HepG2 (cell line): ENCODE measurements around the gene XCR1. TPM values are rescaled to one million over a fixed set of nuclear protein-coding genes. Genes with fewer than 3 reads are reported as not detected.
A peak's percentile ranks its signal among the peaks of the same experiment; 100 is the strongest.

Experiments
- ATAC-seq: fragments of 200-7000 bp; cut with Tn5 transposase; 3 replicates; pipeline ENCODE4 v1.9.1; 2020; ENCODE audit warnings: mild to moderate bottlenecking, moderate library complexity
- BruUV-seq: library from RNA; stranded (reverse); fragments of 400-500 nt; replicated peaks from 2 replicates; lab custom pipeline; 2021; lab: Mats Ljungman, UMichigan
- CTCF ChIA-PET: fragments of 300-600 bp; formaldehyde crosslinking; extraction: SDS; loops from one replicate; lab custom pipeline; 2021; ENCODE audit warnings: low total read pairs, inconsistent platforms, low intra/inter-chr PET ratio; lab: Yijun Ruan, JAX
- POLR2A ChIA-PET: fragments of 350-600 bp; sonication (Branson Sonifier 250); formaldehyde crosslinking; loops from one replicate; lab custom pipeline; 2020; ENCODE audit warnings: antibody characterized with exemption, inconsistent platforms; lab: Yijun Ruan, JAX
- DNase-seq: peaks from one replicate; pipeline ENCODE4 v3.0.0-alpha.2; 2015; ENCODE audit warnings: low spot score
- FAIRE-seq: peaks from 3 replicates; lab custom pipeline; 2011; peaks lifted over from hg19 to GRCh38; lab: Jason Lieb, UNC
- H2AFZ ChIP-seq: one replicate; pipeline ENCODE4 v1.6.1; 2011; ENCODE audit warnings: low read length, inconsistent platforms
- H3K27ac ChIP-seq: fragments of 300-600 bp; 3 replicates; pipeline ENCODE4 v1.8.0; 2011; ENCODE audit warnings: mixed run types, mild to moderate bottlenecking, mixed read lengths, low read length, inconsistent platforms; ENCODE audit not compliant: insufficient read depth; ENCODE audit errors: extremely low read length
- H3K27me3 ChIP-seq, 2 experiments: fragments of 200-600 bp in 1 of 2; 2 replicates in 1 of 2; 3 replicates in 1 of 2; pipeline versions ENCODE4 v1.6.0 to v1.8.0; 2011; ENCODE audit warnings: low read length in 2 of 2, mild to moderate bottlenecking in 2 of 2, moderate library complexity in 2 of 2, inconsistent platforms in 1 of 2; ENCODE audit not compliant: insufficient read depth in 2 of 2, control insufficient read depth in 1 of 2
- H3K36me3 ChIP-seq, 2 experiments: fragments of 200-600 bp in 1 of 2; replicated peaks in 1 of 2; 2 replicates in 1 of 2; 3 replicates in 1 of 2; pipeline versions ENCODE4 v1.5.1 to v1.8.0; 2011; ENCODE audit warnings: low read length in 2 of 2, inconsistent platforms in 1 of 2; ENCODE audit not compliant: insufficient read depth in 2 of 2, control insufficient read depth in 1 of 2
- H3K4me1 ChIP-seq: 2 replicates; pipeline ENCODE4 v1.5.1; 2012; ENCODE audit warnings: low read length, inconsistent platforms; ENCODE audit not compliant: insufficient read depth
- H3K4me2 ChIP-seq: 2 replicates; pipeline ENCODE4 v1.6.0; 2011; ENCODE audit warnings: low read depth, low read length, inconsistent platforms
- H3K4me3 ChIP-seq, 3 experiments: fragments of 200-600 bp in 1 of 3; sonication (generic), shearing (Covaris generic) in 1 of 3; replicated peaks in 1 of 3; 2 replicates each; pipeline ENCODE4 v1.5.1; 2011 to 2016; ENCODE audit warnings: low read length in 3 of 3, inconsistent platforms in 2 of 3, low read depth in 2 of 3, mild to moderate bottlenecking in 2 of 3, control low read depth in 1 of 3, mixed read lengths in 1 of 3; ENCODE audit not compliant: insufficient read depth in 1 of 3
- H3K79me2 ChIP-seq: one replicate; pipeline ENCODE4 v1.6.1; 2011; ENCODE audit warnings: low read length, inconsistent platforms; ENCODE audit not compliant: insufficient read depth
- H3K9ac ChIP-seq: 2 replicates; pipeline ENCODE4 v1.6.0; 2011; ENCODE audit warnings: mild to moderate bottlenecking, low read depth, low read length, inconsistent platforms; ENCODE audit not compliant: insufficient read depth
- H3K9me3 ChIP-seq: 2 replicates; pipeline ENCODE4 v1.5.1; 2012; ENCODE audit warnings: mild to moderate bottlenecking, low read length
- H4K20me1 ChIP-seq: 2 replicates; pipeline ENCODE4 v1.6.0; 2011; ENCODE audit warnings: inconsistent platforms, mild to moderate bottlenecking, low read length, moderate library complexity; ENCODE audit not compliant: insufficient read depth
- ARNT2 ChIP-seq: sonication (generic); formaldehyde crosslinking; IDR thresholded peaks from 2 replicates; pipeline ENCODE4 v1.8.0; 2022; ENCODE audit warnings: mild to moderate bottlenecking, low read depth, missing genetic modification reagents, moderate library complexity
- EEA1 ChIP-seq: sonication (generic); formaldehyde crosslinking; IDR thresholded peaks from 2 replicates; pipeline ENCODE4 v1.5.1; 2020; ENCODE audit warnings: mild to moderate bottlenecking, missing genetic modification reagents, borderline replicate concordance
- JUND ChIP-seq: sonication (generic); formaldehyde crosslinking; IDR thresholded peaks from 2 replicates; pipeline ENCODE4 v1.8.0; 2022; ENCODE audit warnings: mild to moderate bottlenecking, missing genetic modification reagents
- MEIS2 ChIP-seq: sonication (generic); formaldehyde crosslinking; IDR thresholded peaks from 2 replicates; pipeline ENCODE4 v1.9.0; 2021; ENCODE audit warnings: mild to moderate bottlenecking, missing genetic modification reagents
- NFIB ChIP-seq: sonication (generic); formaldehyde crosslinking; IDR thresholded peaks from 2 replicates; pipeline ENCODE4 v1.9.0; 2021; ENCODE audit warnings: missing genetic modification reagents, mild to moderate bottlenecking, borderline replicate concordance
- RARG ChIP-seq: sonication (generic); formaldehyde crosslinking; IDR thresholded peaks from 2 replicates; pipeline ENCODE4 v1.4.0; 2020; ENCODE audit warnings: low read depth, mild to moderate bottlenecking, missing genetic modification reagents
- SOX5 ChIP-seq: IDR thresholded peaks from 2 replicates; pipeline ENCODE4 v1.6.1; 2016; ENCODE audit warnings: borderline replicate concordance
- ZFX ChIP-seq: sonication (generic); formaldehyde crosslinking; IDR thresholded peaks from 2 replicates; pipeline ENCODE4 v1.4.0; 2020; ENCODE audit warnings: mild to moderate bottlenecking, low read depth, missing genetic modification reagents, moderate library complexity
- ZNF317 ChIP-seq: sonication (generic); formaldehyde crosslinking; IDR thresholded peaks from 2 replicates; pipeline ENCODE4 v1.5.0; 2020; ENCODE audit warnings: mild to moderate bottlenecking, missing genetic modification reagents
- ZNF343 ChIP-seq: sonication (generic); formaldehyde crosslinking; IDR thresholded peaks from 2 replicates; pipeline ENCODE4 v1.4.0; 2020; ENCODE audit warnings: mild to moderate bottlenecking, missing genetic modification reagents
- ZNF446 ChIP-seq: sonication (generic); formaldehyde crosslinking; IDR thresholded peaks from 2 replicates; pipeline ENCODE4 v1.5.0; 2020; ENCODE audit warnings: mild to moderate bottlenecking, missing genetic modification reagents
- ZNF644 ChIP-seq: IDR thresholded peaks from 2 replicates; pipeline ENCODE4 v1.6.1; 2016; ENCODE audit warnings: low read depth
- ZNF709 ChIP-seq: sonication (generic); formaldehyde crosslinking; IDR thresholded peaks from 2 replicates; pipeline ENCODE4 v1.5.0; 2020; ENCODE audit warnings: mild to moderate bottlenecking, missing genetic modification reagents
- ZNF749 ChIP-seq: sonication (generic); formaldehyde crosslinking; IDR thresholded peaks from 2 replicates; pipeline ENCODE4 v1.8.0; 2022; ENCODE audit warnings: mild to moderate bottlenecking, missing genetic modification reagents, moderate library complexity, borderline replicate concordance
- ZNF782 ChIP-seq: sonication (generic); formaldehyde crosslinking; IDR thresholded peaks from 2 replicates; pipeline ENCODE4 v1.4.0; 2020; ENCODE audit warnings: missing genetic modification reagents, mild to moderate bottlenecking, borderline replicate concordance
- WGBS: methylation state at CpG from one replicate; pipeline ENCODE4 v1.1.6; 2017; ENCODE audit warnings: low lambda C conversion rate; 5-methylcytosine and 5-hydroxymethylcytosine counted together
- in situ Hi-C: cut with HindIII; loops from 2 replicates; pipeline ENCODE4 v1.10.0; 2017; ENCODE audit warnings: low pct_unique_long_range_greater_than_20kb; ENCODE audit not compliant: extremely low pct_ligation_motif_present
- intact Hi-C: fragments of 100-400 bp; cut with micrococcal nuclease; formaldehyde crosslinking; loops from one replicate; pipeline ENCODE4 v1.10.0; 2022; ENCODE audit not compliant: unreplicated experiment
- polyA plus RNA-seq, 8 experiments: library from polyadenylated mRNA; depleted of rRNA in 3 of 8; stranded (reverse) in 7 of 8; unstranded in 1 of 8; fragments of >200 nt; fragmentation: Illumina TruSeq in 4 of 8; extraction: Trizol in 4 of 8; gene quantifications; 2 replicates each; pipeline versions ENCODE4 v1.2.1 to v1.2.3, GENCODE V29; 2011 to 2016; ENCODE audit warnings: low read depth in 4 of 8, missing spikeins in 1 of 8, mixed read lengths in 1 of 8; ENCODE audit not compliant: insufficient read depth in 1 of 8
- total RNA-seq, 5 experiments: library from RNA; depleted of rRNA; stranded (reverse); fragments of >200 nt; fragmentation: Illumina TruSeq; extraction: Trizol; gene quantifications; 2 replicates each; pipeline ENCODE4 v1.2.3, GENCODE V29; 2016; ENCODE audit warnings: low read depth in 1 of 5
- TF ChIP-seq, protein P1 (sequence below): sonication (generic); formaldehyde crosslinking; IDR thresholded peaks from 2 replicates; pipeline ENCODE4 v1.4.0; 2020; ENCODE audit warnings: missing genetic modification reagents
- TF ChIP-seq, protein P2 (sequence below): sonication (generic); formaldehyde crosslinking; IDR thresholded peaks from 2 replicates; pipeline ENCODE4 v1.5.1; 2020; ENCODE audit warnings: missing genetic modification reagents, mild to moderate bottlenecking, borderline replicate concordance

XCR1 gene
- total and polyA plus RNA-seq, 2 of the 13 experiments (the other 11 are each of a cell fraction or from before 2014, with no cell fraction given), result not detected

DNA sequence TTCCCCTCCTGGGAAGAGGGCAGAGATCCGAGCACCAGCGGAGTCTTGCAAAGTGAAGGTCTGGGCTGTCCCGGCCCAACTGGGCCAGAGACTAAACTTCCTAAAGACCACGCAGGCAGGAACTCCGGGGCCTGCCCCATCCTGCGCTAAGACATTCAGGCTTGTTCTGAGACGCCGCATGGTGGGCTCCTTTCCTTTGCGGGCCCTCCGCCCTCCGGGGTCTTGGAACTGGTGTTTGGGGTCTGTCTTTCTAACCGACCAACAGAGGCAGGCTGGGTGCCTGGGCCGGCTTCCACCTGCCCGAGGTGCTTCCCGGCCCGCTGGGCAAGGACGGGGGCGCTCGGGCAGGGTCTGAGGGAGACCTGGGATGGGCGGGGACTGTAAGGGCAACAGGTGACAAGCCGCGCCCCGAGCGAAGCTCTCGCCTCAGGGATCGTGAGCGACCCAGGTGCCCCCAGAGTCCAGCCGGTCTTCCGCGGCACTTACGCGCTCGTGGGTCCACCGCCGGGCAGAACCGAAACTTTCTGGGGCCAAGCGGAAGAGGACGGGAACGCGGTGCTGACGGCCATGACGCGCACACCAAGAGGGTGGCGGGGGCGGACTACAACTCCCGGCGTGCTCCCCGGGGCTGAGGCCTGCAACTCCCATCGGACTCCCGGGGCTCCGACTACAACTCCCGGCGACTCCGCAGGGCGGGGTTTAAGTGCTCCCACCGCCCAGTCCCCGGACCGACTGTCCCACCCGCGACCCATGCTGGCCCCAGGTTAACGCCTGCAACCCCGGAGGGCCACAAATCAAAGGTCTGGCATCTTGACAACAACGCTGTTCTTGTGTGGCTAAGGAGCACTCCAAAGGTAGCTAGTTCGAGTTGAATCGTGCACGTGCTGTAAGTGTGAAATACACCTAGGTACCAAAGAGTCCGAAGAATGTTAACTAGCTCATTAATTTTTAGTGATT, 31.8 kb downstream of the XCR1 start, which contains the start of gene FYCO1:
Gene FYCO1, minus strand, starts transcription at position 589 of the 957 bp plus-strand sequence. CDS start 10,914 bp downstream, outside the sequence.
- Histone ChIP-seq H3K4me3 (peak within 1 kb of the TSS; percentile 94 to 99 (median 98)), H3K9me3 (no peaks in the 10 kb centered on the region), H3K27ac (peak within 1 kb of the TSS; percentile 52), H3K4me2 (peak within 1 kb of the TSS; percentile 82), H2AFZ (peak within 1 kb of the TSS; percentile 85), H3K36me3 (no peaks in the 10 kb centered on the region), H3K9ac (peak within 1 kb of the TSS; percentile 81), H3K27me3 (peaks cover 0 to 18% of the 10 kb centered on the region in 2 experiments; a peak in 2 of 5 replicates), H4K20me1 (no peaks in the 10 kb centered on the region), H3K79me2 (peaks cover 19% of the 10 kb centered on the region), H3K4me1 (peaks cover 26% of the 10 kb centered on the region)
- DNase-seq (peak; percentile 78), ATAC-seq (peak; percentile 99), FAIRE-seq (peak; percentile 70)
- POLR2A ChIA-PET, result interaction anchor here (1.0 to 1.4 kb wide), 3 partner anchors 9 to 11 kb away, joined by 3 to 11 read pairs (median 7); no protein-coding TSS in a partner anchor
- TSS peak; percentile 79 for BruUV-seq
- 6% methylated on average over 7 of the region's 67 CpGs for WGBS
- CTCF ChIA-PET, result no interaction called here
- intact Hi-C loops, result loop anchor here (1.0 kb wide), 1 partner anchor 9 kb away; no protein-coding TSS in a partner anchor
- in situ Hi-C loops, result no loop called here
- peak; percentile 96 for TF ChIP-seq ZFX (CRISPR knock-in tag)
- peak; percentile 32; the same call in 1 of the 2 replicates for TF ChIP-seq JUND (CRISPR knock-in tag)
- 0 out of 2 replicates have a peak, but pooled peaks have one; percentile 12 for TF ChIP-seq SOX5
- 0 out of 2 replicates have a peak, but pooled peaks have one; percentile 12 for TF ChIP-seq ZNF644
- TF ChIP-seq, protein P1, sequence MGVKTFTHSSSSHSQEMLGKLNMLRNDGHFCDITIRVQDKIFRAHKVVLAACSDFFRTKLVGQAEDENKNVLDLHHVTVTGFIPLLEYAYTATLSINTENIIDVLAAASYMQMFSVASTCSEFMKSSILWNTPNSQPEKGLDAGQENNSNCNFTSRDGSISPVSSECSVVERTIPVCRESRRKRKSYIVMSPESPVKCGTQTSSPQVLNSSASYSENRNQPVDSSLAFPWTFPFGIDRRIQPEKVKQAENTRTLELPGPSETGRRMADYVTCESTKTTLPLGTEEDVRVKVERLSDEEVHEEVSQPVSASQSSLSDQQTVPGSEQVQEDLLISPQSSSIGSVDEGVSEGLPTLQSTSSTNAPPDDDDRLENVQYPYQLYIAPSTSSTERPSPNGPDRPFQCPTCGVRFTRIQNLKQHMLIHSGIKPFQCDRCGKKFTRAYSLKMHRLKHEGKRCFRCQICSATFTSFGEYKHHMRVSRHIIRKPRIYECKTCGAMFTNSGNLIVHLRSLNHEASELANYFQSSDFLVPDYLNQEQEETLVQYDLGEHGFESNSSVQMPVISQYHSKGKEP (CRISPR knock-in tag), result peak; percentile 65; the same call in 1 of the 2 replicates
- TF ChIP-seq ZNF749 (CRISPR knock-in tag), result no peak; the same call in 1 of the 2 replicates
- TF ChIP-seq ZNF709, result peak; percentile 79
- TF ChIP-seq ZNF782 (CRISPR knock-in tag), result peak; percentile 61; the same call in 1 of the 2 replicates
- TF ChIP-seq ZNF317, result peak; percentile 69
- TF ChIP-seq ARNT2 (CRISPR knock-in tag), result peak; percentile 46; the same call in 1 of the 2 replicates
- peak; percentile 24; the same call in 1 of the 2 replicates for TF ChIP-seq ZNF446 (CRISPR knock-in tag)
- peak; percentile 71; the same call in 1 of the 2 replicates for TF ChIP-seq EEA1 (CRISPR knock-in tag)
- 0 out of 2 replicates have a peak, but pooled peaks have one; percentile 19 for TF ChIP-seq MEIS2 (CRISPR knock-in tag)
- TF ChIP-seq, protein P2, sequence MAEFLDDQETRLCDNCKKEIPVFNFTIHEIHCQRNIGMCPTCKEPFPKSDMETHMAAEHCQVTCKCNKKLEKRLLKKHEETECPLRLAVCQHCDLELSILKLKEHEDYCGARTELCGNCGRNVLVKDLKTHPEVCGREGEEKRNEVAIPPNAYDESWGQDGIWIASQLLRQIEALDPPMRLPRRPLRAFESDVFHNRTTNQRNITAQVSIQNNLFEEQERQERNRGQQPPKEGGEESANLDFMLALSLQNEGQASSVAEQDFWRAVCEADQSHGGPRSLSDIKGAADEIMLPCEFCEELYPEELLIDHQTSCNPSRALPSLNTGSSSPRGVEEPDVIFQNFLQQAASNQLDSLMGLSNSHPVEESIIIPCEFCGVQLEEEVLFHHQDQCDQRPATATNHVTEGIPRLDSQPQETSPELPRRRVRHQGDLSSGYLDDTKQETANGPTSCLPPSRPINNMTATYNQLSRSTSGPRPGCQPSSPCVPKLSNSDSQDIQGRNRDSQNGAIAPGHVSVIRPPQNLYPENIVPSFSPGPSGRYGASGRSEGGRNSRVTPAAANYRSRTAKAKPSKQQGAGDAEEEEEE (CRISPR knock-in tag), result peak; percentile 37; the same call in 1 of the 2 replicates
- no peak for TF ChIP-seq RARG (CRISPR knock-in tag)
- no peak for TF ChIP-seq NFIB
- peak; percentile 70; the same call in 1 of the 2 replicates for TF ChIP-seq ZNF343 (CRISPR knock-in tag)
